ENCODE results near the gene SLC4A8.
"Not testable (repeated sequence)": the region's sequence is repeated elsewhere in the genome, so short reads cannot be mapped to it uniquely, and the experiment has no call there.

The SLC4A8 gene

GRCh38 chr12:51449580-51450246, 25.1 kb downstream of the SLC4A8 start:
- Histone ChIP-seq H3K79me2 (ENCODE audit: control insufficient read depth, low read length) (no peaks in the 10 kb centered on the region), H3K27ac (ENCODE audit: low read depth, low read length) (no peak overlapping the region), H3K9me2 (replicated peaks; ENCODE audit: control insufficient read depth, low read length) (no peaks in the 10 kb centered on the region), H3K4me1 (ENCODE audit: control insufficient read depth, low read length) (no peaks in the 10 kb centered on the region), H3F3A (ENCODE audit: control insufficient read depth, insufficient read depth) (no peaks in the 10 kb centered on the region), H3K27me3 (ENCODE audit: control insufficient read depth, low read length) (no peaks in the 10 kb centered on the region), H3K4me3 (ENCODE audit: low read length) (no peak overlapping the region), H4K20me1 (ENCODE audit: control insufficient read depth, insufficient read depth, low read depth, low read length) (no peaks in the 10 kb centered on the region), H3K4me2 (ENCODE audit: low read length) (no peak overlapping the region), H3K9me3 (ENCODE audit: control insufficient read depth, insufficient read depth, low read length) (no peaks in the 10 kb centered on the region), H3K36me3 (ENCODE audit: control insufficient read depth, low read length) (no peaks in the 10 kb centered on the region)
- no peak for TF ChIP-seq CTCF (IDR thresholded peaks at IDR 0.05; ENCODE audit: low read depth, low read length, poor library complexity, severe bottlenecking)
- no peak for TF ChIP-seq EZH2phosphoT487 (IDR thresholded peaks at IDR 0.05; ENCODE audit: borderline replicate concordance, low read length)

- no peak overlapping the region for H3K4me3 ChIP-seq (ENCODE audit: low read length)
- no peaks in the 10 kb centered on the region for H3K9me2 ChIP-seq (replicated peaks; ENCODE audit: control insufficient read depth, low read length)
- H3K79me2 ChIP-seq (ENCODE audit: control insufficient read depth, low read length), result no peaks in the 10 kb centered on the region
- no peaks in the 10 kb centered on the region for H3K9me3 ChIP-seq (ENCODE audit: control insufficient read depth, insufficient read depth, low read length)
- no peaks in the 10 kb centered on the region for H3K36me3 ChIP-seq (ENCODE audit: control insufficient read depth, low read length)
- H4K20me1 ChIP-seq (ENCODE audit: control insufficient read depth, insufficient read depth, low read depth, low read length), result no peaks in the 10 kb centered on the region
- TF ChIP-seq EZH2phosphoT487 (IDR thresholded peaks at IDR 0.05; ENCODE audit: borderline replicate concordance, low read length) (no peak), CTCF (IDR thresholded peaks at IDR 0.05; ENCODE audit: low read depth, low read length, poor library complexity, severe bottlenecking) (no peak)
- no peaks in the 10 kb centered on the region for H3F3A ChIP-seq (ENCODE audit: control insufficient read depth, insufficient read depth)
- no peak overlapping the region for H3K4me2 ChIP-seq (ENCODE audit: low read length)
- no peak overlapping the region for H3K27ac ChIP-seq (ENCODE audit: low read depth, low read length)
- H3K4me1 ChIP-seq (ENCODE audit: control insufficient read depth, low read length), result no peaks in the 10 kb centered on the region
- no peaks in the 10 kb centered on the region for H3K27me3 ChIP-seq (ENCODE audit: control insufficient read depth, low read length)
These were observed 25.7 kb downstream of the SLC4A8 start for GRCh38 chr12:51450333-51450732.

GRCh38 chr12:51450806-51451205, 26.2 kb downstream of the SLC4A8 start:
- no peaks in the 10 kb centered on the region for H3K9me3 ChIP-seq (ENCODE audit: control insufficient read depth, insufficient read depth, low read length)
- H3K4me2 ChIP-seq (ENCODE audit: low read length), result no peak overlapping the region
- H3K27ac ChIP-seq (ENCODE audit: low read depth, low read length), result no peak overlapping the region
- no peaks in the 10 kb centered on the region for H3K36me3 ChIP-seq (ENCODE audit: control insufficient read depth, low read length)
- no peaks in the 10 kb centered on the region for H3F3A ChIP-seq (ENCODE audit: control insufficient read depth, insufficient read depth)
- TF ChIP-seq CTCF (IDR thresholded peaks at IDR 0.05; ENCODE audit: low read depth, low read length, poor library complexity, severe bottlenecking) (no peak), EZH2phosphoT487 (IDR thresholded peaks at IDR 0.05; ENCODE audit: borderline replicate concordance, low read length) (no peak)
- H3K9me2 ChIP-seq (replicated peaks; ENCODE audit: control insufficient read depth, low read length), result no peaks in the 10 kb centered on the region
- no peak overlapping the region for H3K4me3 ChIP-seq (ENCODE audit: low read length)
- no peaks in the 10 kb centered on the region for H3K79me2 ChIP-seq (ENCODE audit: control insufficient read depth, low read length)
- H3K27me3 ChIP-seq (ENCODE audit: control insufficient read depth, low read length), result no peaks in the 10 kb centered on the region
- no peaks in the 10 kb centered on the region for H3K4me1 ChIP-seq (ENCODE audit: control insufficient read depth, low read length)
- no peaks in the 10 kb centered on the region for H4K20me1 ChIP-seq (ENCODE audit: control insufficient read depth, insufficient read depth, low read depth, low read length)

- not testable (repeated sequence) for H3K4me1 ChIP-seq (ENCODE audit: control insufficient read depth, low read length); H3K27ac ChIP-seq (ENCODE audit: low read depth, low read length); H3K36me3 ChIP-seq (ENCODE audit: control insufficient read depth, low read length); H3K4me2 ChIP-seq (ENCODE audit: low read length); H3F3A ChIP-seq (ENCODE audit: control insufficient read depth, insufficient read depth); H3K79me2 ChIP-seq (ENCODE audit: control insufficient read depth, low read length); H4K20me1 ChIP-seq (ENCODE audit: control insufficient read depth, insufficient read depth, low read depth, low read length); H3K9me3 ChIP-seq (ENCODE audit: control insufficient read depth, insufficient read depth, low read length); H3K4me3 ChIP-seq (ENCODE audit: low read length); H3K9me2 ChIP-seq (replicated peaks; ENCODE audit: control insufficient read depth, low read length); H3K27me3 ChIP-seq (ENCODE audit: control insufficient read depth, low read length)
These were observed 29.4 kb downstream of the SLC4A8 start for GRCh38 chr12:51454016-51454415.

GRCh38 chr12:51455050-51455449, 30.4 kb downstream of the SLC4A8 start:
- H3K27ac ChIP-seq (ENCODE audit: low read depth, low read length); H3K79me2 ChIP-seq (ENCODE audit: control insufficient read depth, low read length): not testable (repeated sequence)

More at GRCh38 chr12:51455050-51455449, 30.4 kb downstream of the SLC4A8 start:
- not testable (repeated sequence) for H3K9me2 ChIP-seq (replicated peaks; ENCODE audit: control insufficient read depth, low read length); H3K4me2 ChIP-seq (ENCODE audit: low read length); H3K36me3 ChIP-seq (ENCODE audit: control insufficient read depth, low read length); H3K27me3 ChIP-seq (ENCODE audit: control insufficient read depth, low read length); H3K4me1 ChIP-seq (ENCODE audit: control insufficient read depth, low read length); H3K4me3 ChIP-seq (ENCODE audit: low read length); H4K20me1 ChIP-seq (ENCODE audit: control insufficient read depth, insufficient read depth, low read depth, low read length); H3F3A ChIP-seq (ENCODE audit: control insufficient read depth, insufficient read depth); H3K9me3 ChIP-seq (ENCODE audit: control insufficient read depth, insufficient read depth, low read length)

Data from DOHH2 (cell line).